Osteoblast (primary cell): ENCODE measurements around the gene PRXL2C. TPM values are rescaled to one million over a fixed set of nuclear protein-coding genes. Genes with fewer than 3 reads are reported as not detected.

Experiments used
- DNase-seq: peaks from one replicate; pipeline ENCODE4 v3.0.0; 2011; ENCODE audit warnings: low spot score, mixed read lengths; ENCODE audit not compliant: insufficient read length; ENCODE audit errors: missing footprints
- H2AFZ ChIP-seq: 2 replicates; pipeline ENCODE4 v1.6.0; 2011; ENCODE audit warnings: mild to moderate bottlenecking, low read length
- H3K27ac ChIP-seq: 2 replicates; pipeline ENCODE4 v1.5.1; 2011; ENCODE audit warnings: mild to moderate bottlenecking, low read depth, low read length, moderate library complexity
- H3K27me3 ChIP-seq: 2 replicates; pipeline ENCODE4 v1.6.0; 2012; ENCODE audit warnings: mild to moderate bottlenecking, control low read depth, inconsistent platforms, low read length, moderate library complexity; ENCODE audit not compliant: insufficient read depth
- H3K36me3 ChIP-seq: 2 replicates; pipeline ENCODE4 v1.5.1; 2011; ENCODE audit warnings: mild to moderate bottlenecking, low read length, control low read depth, moderate library complexity; ENCODE audit not compliant: insufficient read depth
- H3K4me1 ChIP-seq: 2 replicates; pipeline ENCODE4 v1.5.1; 2011; ENCODE audit warnings: mild to moderate bottlenecking, low read length, control low read depth, moderate library complexity; ENCODE audit not compliant: insufficient read depth
- H3K4me2 ChIP-seq: 2 replicates; pipeline ENCODE4 v1.6.0; 2011; ENCODE audit warnings: mild to moderate bottlenecking, low read length; ENCODE audit not compliant: insufficient read depth
- H3K4me3 ChIP-seq: fragments of 200-600 bp; sonication (generic); 3 replicates; pipeline ENCODE4 v1.5.1; 2012; ENCODE audit warnings: mild to moderate bottlenecking, low read length, inconsistent platforms; ENCODE audit not compliant: insufficient read depth
- H3K79me2 ChIP-seq: 2 replicates; pipeline ENCODE4 v1.6.0; 2012; ENCODE audit warnings: mild to moderate bottlenecking, low read length, control low read depth, inconsistent platforms; ENCODE audit not compliant: insufficient read depth
- H3K9me3 ChIP-seq: 2 replicates; pipeline ENCODE4 v1.5.1; 2011; ENCODE audit warnings: low read depth, low read length, control low read depth
- H4K20me1 ChIP-seq: 2 replicates; pipeline ENCODE4 v1.6.0; 2012; ENCODE audit warnings: mild to moderate bottlenecking, low read length, control low read depth; ENCODE audit not compliant: insufficient read depth
- total RNA-seq: library from RNA; depleted of rRNA; stranded (reverse); fragments of >200 nt; gene quantifications from 2 replicates; pipeline ENCODE4 v1.2.3, GENCODE V29; 2012
- TF ChIP-seq, protein P1 (sequence below): IDR thresholded peaks from 2 replicates; pipeline ENCODE4 v1.5.1; 2011; ENCODE audit warnings: mild to moderate bottlenecking, low read depth, low read length, moderate library complexity; ENCODE audit errors: extremely low read depth

PRXL2C gene
- total RNA-seq, 1 donor, result 30.8 TPM

DNA sequence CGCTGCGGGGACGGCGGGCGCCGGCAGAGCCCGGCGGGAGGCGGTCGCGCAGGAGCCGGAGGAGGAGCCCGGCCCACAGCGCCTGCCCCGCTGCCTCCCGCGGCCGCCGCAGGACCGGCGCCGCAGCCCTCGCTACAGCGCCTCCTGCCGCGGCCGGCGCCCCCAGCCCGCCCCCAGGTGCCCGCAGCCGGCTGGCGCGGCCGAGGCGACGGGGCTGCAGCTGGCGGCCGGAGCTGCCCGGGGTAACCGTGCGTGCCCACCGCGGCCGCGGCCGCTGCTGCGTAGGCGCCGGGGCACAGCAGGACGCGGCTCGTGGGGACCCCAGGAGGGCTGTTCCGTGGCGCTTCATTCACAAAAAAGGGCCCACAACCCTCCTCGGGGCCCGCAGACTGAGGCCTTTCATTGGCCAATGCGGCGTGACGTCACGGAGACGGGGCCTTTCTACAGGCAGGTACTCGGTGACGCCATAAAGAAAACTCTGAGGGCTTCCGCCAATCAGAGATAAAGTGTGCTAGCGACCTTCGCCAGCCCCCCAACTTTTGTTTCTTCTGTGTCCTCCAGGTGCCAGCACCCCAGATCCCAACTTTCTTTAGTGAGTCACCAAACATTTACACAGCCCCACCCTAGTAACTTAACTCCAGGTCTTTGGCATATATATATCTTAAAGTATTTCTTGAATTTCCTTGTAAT is 35.5 kb downstream of the PRXL2C start, which contains the start of gene CDC14B:
Gene CDC14B (minus strand): TSS at position 353 of the 690 bp plus-strand sequence. CDS start 465 bp downstream, outside the sequence.
- Histone ChIP-seq H3K4me2 (peak within 1 kb of the TSS; percentile 82), H2AFZ (peak within 1 kb of the TSS; percentile 82), H3K4me1 (peaks cover 8% of the 10 kb centered on the region), H3K79me2 (peaks cover 19% of the 10 kb centered on the region), H3K27ac (peak within 1 kb of the TSS; percentile 57), H3K36me3 (no peaks in the 10 kb centered on the region), H3K27me3 (no peaks in the 10 kb centered on the region), H4K20me1 (no peaks in the 10 kb centered on the region), H3K9me3 (no peaks in the 10 kb centered on the region), H3K4me3 (peak within 1 kb of the TSS; percentile 82)
- TF ChIP-seq, protein P1, sequence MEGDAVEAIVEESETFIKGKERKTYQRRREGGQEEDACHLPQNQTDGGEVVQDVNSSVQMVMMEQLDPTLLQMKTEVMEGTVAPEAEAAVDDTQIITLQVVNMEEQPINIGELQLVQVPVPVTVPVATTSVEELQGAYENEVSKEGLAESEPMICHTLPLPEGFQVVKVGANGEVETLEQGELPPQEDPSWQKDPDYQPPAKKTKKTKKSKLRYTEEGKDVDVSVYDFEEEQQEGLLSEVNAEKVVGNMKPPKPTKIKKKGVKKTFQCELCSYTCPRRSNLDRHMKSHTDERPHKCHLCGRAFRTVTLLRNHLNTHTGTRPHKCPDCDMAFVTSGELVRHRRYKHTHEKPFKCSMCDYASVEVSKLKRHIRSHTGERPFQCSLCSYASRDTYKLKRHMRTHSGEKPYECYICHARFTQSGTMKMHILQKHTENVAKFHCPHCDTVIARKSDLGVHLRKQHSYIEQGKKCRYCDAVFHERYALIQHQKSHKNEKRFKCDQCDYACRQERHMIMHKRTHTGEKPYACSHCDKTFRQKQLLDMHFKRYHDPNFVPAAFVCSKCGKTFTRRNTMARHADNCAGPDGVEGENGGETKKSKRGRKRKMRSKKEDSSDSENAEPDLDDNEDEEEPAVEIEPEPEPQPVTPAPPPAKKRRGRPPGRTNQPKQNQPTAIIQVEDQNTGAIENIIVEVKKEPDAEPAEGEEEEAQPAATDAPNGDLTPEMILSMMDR, result no peak
- peak; percentile 97 for DNase-seq

- H4K20me1 ChIP-seq, result no peaks in the 10 kb centered on the region
- peaks cover 19% of the 10 kb centered on the region for H3K79me2 ChIP-seq
- no peaks in the 10 kb centered on the region for H3K36me3 ChIP-seq
- H3K9me3 ChIP-seq, result no peaks in the 10 kb centered on the region
- peak overlapping the region; percentile 54 for H2AFZ ChIP-seq
- peak overlapping the region; percentile 4 for H3K27ac ChIP-seq
- peak overlapping the region; percentile 82 for H3K4me3 ChIP-seq
- H3K4me2 ChIP-seq, result peak overlapping the region; percentile 82
- no peak for DNase-seq
- H3K27me3 ChIP-seq, result no peaks in the 10 kb centered on the region
- TF ChIP-seq, protein P1, result no peak
- peaks cover 8% of the 10 kb centered on the region for H3K4me1 ChIP-seq
Observed at GRCh38 chr9:96619124-96619465, 36.0 kb downstream of the PRXL2C start.

DNA sequence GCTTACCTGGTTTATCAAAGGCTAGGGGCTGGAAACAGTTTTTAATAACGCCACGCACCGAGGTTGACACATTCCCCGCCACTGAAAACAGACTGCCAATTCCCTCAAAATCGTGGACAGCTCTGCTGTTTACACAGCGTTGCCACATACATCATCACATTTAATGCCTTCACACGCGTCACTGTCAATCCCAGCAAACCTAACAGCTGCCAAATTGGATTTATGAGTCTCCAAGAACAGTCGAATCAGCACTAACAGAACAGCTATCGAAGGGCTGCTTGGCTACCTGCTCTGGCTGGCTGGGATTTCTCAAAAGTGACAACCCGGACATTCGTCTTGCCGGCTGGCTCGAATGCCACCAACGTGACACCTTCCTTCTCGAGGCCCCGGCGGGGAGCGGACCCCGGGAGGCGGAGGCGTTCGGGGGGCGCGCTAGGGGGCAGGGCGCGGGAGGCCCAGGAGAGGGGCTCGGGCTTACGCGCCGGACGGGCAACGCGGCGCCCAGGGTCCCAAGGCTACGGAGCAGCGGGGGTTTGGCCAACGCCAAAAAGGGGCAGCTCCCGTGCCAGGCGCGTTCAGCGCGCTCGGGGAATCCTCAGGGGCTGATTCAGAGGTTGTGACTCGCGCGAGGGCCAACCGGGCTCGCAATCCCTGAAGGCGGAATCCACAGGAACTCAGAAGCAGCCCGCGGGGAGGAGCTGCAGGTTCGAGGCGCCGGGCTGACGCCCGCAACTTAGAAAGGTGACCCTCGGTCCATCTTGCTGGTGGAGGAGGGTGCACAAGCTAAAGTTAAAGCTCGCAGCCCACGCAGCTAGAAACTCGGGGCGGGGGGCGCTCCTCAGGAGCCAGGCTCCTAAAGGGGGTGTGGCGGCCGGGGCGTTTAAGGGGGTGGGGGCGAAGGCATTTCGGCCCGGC is 36.7 kb downstream of the PRXL2C start:
- Histone ChIP-seq H3K79me2 (peaks cover 24% of the 10 kb centered on the region), H3K9me3 (no peaks in the 10 kb centered on the region), H3K36me3 (no peaks in the 10 kb centered on the region), H3K4me3 (peak overlapping the region; percentile 82), H3K27me3 (no peaks in the 10 kb centered on the region), H3K27ac (peak overlapping the region; percentile 4), H3K4me2 (peak overlapping the region; percentile 82), H3K4me1 (peaks cover 8% of the 10 kb centered on the region), H2AFZ (peak overlapping the region; percentile 42), H4K20me1 (no peaks in the 10 kb centered on the region)
- TF ChIP-seq, protein P1, result no peak
- DNase-seq, result peak; percentile 93
